GM12891 (cell line): ENCODE data around the gene PTPRJ.
A peak's percentile ranks its signal among the peaks of the same experiment; 100 is the strongest.

Experiments
- DNase-seq: peaks from one replicate; pipeline ENCODE4 v3.0.0; 2011; ENCODE audit warnings: low spot score; ENCODE audit not compliant: insufficient read length
- FAIRE-seq: peaks from 2 replicates; lab custom pipeline; 2011; peaks lifted over from hg19 to GRCh38; lab: Jason Lieb, UNC
- PAX5 ChIP-seq: IDR thresholded peaks from 2 replicates; pipeline ENCODE4 v1.6.1; 2011; ENCODE audit warnings: low read length, moderate library complexity, mild to moderate bottlenecking; ENCODE audit not compliant: insufficient read depth, severe bottlenecking
- POLR2A ChIP-seq: IDR thresholded peaks from 2 replicates; pipeline ENCODE4 v1.6.1; 2011; ENCODE audit warnings: low read depth, low read length, control low read depth
- POLR2AphosphoS5 ChIP-seq: IDR thresholded peaks from 2 replicates; pipeline ENCODE4 v1.6.1; 2011; ENCODE audit warnings: low read depth, low read length, control low read depth
- POU2F2 ChIP-seq: IDR thresholded peaks from 2 replicates; pipeline ENCODE4 v1.6.1; 2011; ENCODE audit warnings: low read depth, mild to moderate bottlenecking, control low read depth, low read length, moderate library complexity
- SPI1 ChIP-seq: IDR thresholded peaks from 2 replicates; pipeline ENCODE4 v1.6.1; 2011; ENCODE audit warnings: low read depth, low read length, control low read depth
- TAF1 ChIP-seq: IDR thresholded peaks from 2 replicates; pipeline ENCODE4 v1.6.1; 2011; ENCODE audit warnings: low read depth, low read length, control low read depth

Gene PTPRJ

DNA sequence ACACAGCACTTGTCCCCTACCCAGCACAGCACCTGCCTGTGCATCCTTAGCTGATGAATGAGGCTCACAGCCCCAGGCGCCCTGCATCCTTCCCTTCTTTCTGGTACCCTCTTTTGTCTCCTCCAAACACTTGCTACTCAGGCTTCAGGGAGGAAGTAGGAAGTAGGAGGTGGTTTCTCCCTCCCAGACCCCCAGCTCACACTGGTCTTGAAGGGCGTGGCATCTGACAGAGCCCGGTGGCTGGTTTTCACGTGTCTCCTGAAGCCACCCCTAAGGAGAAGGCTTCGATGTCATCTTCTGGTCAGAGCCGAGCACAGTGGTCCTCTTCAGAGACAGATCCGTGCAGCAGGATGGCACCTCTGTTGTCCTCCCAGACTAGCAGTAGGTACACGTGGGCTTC is 109.8 kb downstream of the PTPRJ start:
- FAIRE-seq = no peak
- DNase-seq = no peak
- TF ChIP-seq POLR2A (no peak), SPI1 (no peak), POLR2AphosphoS5 (no peak), POU2F2 (no peak), PAX5 (no peak), TAF1 (no peak)

DNA sequence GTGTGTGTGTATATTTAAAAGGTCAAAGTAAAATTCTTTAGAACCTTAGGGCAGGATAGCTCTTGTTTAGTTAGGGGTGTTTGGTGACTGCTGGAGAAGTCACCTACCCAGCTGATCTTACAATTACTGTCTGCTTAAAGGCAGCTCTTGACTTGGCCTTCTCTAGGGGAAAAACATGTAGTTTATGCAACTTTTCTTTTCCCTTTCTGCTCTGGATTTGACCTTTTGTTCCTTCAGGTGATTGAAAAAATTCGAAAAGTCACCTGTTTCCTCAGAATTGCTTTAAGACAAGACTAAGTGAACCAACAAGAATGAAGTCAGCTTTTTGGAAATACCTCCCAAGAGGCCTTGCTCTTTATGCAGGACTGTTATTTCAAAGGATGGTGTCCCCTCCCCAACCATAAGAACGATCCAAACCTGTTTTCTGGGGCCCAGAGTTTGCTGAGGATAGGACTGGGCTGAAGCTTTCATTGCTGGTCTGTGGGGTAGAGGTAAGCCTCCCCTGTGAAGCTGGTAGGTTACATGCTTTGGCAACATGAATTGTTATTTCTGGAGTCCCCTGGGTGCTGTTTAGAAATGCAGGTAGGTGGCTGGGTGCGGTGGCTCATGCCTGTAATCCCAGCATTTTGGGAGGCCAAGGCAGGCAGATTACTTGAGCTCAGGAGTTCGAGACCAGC is 111.2 kb downstream of the PTPRJ start:
- DNase-seq (no peak), FAIRE-seq (no peak)
- TF ChIP-seq POLR2AphosphoS5 (no peak), TAF1 (no peak), SPI1 (no peak), PAX5 (no peak), POU2F2 (no peak), POLR2A (no peak)

DNA sequence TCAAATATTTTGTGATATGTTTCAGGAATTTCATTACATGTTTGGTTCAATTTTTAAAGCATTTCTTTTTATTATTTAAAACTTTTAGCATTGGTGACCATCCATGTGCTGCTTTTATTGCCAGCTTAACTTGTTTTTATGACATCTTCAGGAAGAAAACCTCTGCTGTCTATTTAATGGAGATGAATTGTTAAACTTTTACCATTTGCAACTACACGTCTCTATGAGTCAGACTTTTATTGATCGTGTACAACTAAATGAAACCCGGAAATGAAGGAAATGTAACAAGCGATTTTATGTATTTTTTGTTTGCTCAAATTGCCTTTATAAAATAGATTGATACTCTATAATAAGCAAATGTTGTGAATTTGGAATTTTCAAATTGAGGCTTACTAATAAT is 113.0 kb downstream of the PTPRJ start:
- DNase-seq (no peak), FAIRE-seq (no peak)
- TF ChIP-seq SPI1 (no peak), POU2F2 (no peak), POLR2AphosphoS5 (no peak), POLR2A (no peak), PAX5 (no peak), TAF1 (no peak)

DNA sequence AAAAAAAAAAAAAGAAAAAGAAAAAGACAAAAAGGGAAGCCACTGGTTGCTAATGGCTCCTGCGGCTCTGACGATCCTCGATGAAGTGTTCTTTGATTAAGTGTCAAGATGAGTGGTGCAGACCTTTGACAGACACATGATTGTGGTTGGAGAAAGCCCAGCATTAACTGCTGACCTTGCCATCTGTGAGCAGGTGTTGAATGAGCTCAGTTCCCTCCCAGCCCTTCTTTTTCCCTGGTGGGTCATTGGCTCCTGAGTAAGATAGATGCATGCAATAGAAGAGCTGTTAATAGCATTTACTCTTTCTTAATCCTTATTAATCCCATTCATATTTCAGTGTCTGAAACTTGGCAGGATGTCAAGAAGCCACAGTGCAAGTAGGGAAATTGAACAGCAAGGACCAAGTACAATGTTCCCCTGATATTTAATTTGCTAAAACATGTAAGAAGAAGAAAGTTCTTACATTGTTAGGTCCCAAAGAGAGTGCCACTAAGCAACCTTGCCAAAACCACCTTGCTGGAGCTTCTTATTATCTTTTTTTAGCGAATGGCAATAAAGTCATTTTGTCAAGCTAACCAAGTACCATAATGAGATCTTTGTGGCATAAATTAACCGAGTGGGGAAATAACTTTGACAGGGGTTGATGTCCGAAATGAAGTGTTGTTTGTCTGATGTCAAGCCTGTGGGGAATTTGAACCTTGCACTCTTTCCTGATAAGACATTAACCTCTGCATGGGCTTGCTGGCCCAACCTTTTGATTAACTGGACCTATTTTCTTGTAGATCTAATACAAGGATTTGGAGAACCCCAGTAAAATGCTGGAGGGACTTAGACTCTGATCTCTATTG is 113.7 kb downstream of the PTPRJ start:
- peak; percentile 31 for FAIRE-seq
- no peak for DNase-seq
- no peak for TF ChIP-seq POU2F2
- TF ChIP-seq TAF1 = no peak
- no peak for TF ChIP-seq POLR2AphosphoS5
- no peak for TF ChIP-seq PAX5
- peak; percentile 31; the same call in 1 of the 2 replicates for TF ChIP-seq SPI1
- no peak for TF ChIP-seq POLR2A

DNA sequence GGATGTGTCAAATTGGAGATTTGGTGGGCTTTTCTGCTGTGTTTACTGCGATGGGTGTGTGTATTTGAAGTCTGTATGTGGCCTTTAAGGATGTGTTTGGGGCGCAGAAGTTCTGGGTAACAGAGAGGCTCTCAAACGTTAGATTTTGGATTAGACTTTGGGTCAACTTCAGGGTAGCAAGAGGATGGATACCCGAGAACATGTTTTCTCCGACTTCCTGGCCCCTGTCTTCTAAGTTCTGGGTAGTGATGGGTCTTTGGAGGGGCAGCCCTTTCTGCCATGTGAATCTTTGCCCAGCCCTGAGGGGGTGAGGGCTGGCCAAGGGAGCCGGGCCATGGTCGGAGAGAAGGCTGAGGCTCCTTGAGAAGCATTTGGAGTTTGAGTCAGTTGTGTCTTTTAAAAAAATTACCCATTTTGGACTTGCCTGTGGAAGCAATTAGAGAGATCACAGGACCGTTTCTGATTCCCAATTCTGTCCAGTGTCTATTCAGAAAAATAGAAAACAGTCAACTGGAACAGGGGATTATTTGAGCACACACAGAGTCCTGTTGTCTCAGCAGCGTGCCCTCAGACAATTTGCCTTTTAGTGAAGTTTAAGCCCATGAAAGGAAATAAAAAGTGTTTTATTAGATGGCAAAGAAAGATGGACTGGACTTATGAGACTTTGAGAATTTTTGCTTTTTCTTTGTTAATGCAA is 114.4 kb downstream of the PTPRJ start:
- FAIRE-seq (no peak), DNase-seq (no peak)
- TF ChIP-seq POU2F2 (no peak), TAF1 (no peak), POLR2AphosphoS5 (no peak), POLR2A (no peak), PAX5 (no peak), SPI1 (no peak)

DNA sequence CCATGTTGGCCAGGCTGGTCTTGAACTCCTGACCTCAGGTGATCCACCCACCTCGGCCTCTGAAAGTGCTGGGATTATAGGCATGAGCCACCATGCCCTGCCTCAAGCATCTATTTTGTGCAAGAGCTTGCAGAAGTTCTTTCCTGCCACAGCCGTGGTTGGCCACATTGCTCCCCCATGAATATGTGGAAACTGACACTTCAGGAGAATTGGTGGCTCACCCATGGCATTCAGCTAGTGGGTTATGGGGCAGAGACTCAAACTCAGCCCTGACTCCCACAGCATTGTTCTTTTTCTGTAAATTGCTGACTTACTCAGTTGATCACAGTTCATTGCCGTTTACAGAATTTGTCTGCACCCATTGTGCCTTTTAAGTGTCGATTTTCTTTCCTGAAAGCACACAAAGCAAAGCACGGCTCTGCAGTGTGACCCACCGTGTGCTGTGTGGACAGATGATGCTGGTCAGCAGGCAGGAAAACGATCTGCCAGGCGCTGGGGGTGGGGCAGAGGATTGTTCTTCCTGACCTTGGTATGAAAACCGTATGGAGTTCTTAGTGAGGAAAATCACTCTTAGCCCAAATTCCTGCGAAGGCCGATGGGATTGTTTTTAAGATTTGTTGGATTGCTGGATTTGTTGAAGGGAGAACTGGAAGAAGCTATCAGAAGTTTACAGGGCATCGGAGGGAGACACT is 115.6 kb downstream of the PTPRJ start:
- TF ChIP-seq POLR2AphosphoS5 = no peak
- no peak for TF ChIP-seq POU2F2
- TF ChIP-seq SPI1 = no peak
- FAIRE-seq (no peak), DNase-seq (no peak)

DNA sequence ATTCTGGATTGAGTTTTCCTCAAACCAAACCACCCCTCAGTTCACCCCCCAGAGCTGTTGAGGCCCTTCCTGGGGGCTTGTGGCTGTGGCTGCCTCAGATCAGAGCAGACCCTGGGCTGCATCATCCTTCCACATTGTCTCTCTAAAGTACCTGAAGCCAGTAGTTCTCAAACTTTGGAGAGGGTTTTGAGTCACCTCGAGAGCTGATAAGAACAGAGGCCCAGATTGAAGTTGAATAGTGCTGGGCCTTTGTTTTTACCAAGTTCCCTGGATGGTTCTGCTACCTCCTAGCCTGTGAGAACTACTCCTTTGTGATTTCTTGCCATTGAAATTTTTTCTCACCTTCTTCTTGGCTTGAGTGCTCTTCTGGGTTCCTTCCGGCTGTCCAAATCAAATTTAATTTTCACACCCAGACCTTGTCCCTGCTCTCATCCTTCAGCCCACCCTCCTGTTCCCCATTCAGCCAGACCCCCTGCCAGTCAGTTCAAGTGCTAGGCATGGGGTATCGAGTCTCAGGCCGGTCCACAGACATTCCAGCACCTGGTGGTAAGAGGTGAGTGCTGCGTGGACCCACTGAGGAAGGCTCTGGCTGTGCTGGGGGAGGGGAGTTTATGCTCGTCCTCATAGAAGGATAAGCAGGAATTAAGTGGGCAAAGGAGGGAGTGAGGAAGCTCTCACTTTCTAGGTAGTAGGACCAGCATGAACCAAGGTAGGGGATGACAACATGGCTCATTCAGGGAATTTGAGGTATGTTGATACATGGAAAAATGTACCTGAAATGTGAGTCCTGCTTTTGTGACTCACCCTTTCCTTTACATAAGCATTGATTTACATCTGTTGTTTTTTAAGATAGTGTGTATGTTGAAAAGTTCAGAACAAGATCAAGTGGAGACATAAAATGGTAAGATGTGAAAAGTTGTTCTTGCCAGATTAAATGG is 116.5 kb downstream of the PTPRJ start:
- FAIRE-seq (no peak), DNase-seq (no peak)
- TF ChIP-seq POU2F2 (no peak), POLR2A (no peak), SPI1 (no peak), TAF1 (no peak), PAX5 (no peak), POLR2AphosphoS5 (no peak)

DNA sequence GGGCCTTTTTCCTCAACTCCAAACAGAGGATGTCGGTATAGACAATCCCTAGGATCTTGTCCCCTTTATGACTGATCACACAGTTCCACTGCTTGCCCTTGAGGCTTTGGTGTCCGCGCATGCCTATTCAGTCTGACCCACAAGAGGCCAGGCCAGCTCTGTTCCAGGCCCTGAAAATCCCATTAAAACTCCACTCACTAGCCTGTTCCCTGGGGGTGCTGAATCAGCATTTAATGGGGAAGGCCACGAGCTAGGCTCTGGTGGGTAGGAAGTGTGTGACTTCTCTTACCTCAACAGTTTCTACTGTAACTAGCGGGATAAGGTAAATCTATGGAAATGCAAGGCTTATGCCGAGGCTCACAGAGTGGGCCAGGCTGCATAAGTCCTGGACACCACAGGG is 117.7 kb downstream of the PTPRJ start:
- DNase-seq = no peak
- FAIRE-seq = no peak
- TF ChIP-seq POU2F2 = no peak
